ENCODE measurements around the gene TTC24. TPM values are rescaled to one million over a fixed set of nuclear protein-coding genes. Genes with fewer than 3 reads are reported as not detected.

TTC24 gene
- total and polyA plus RNA-seq, 7 experiments from 2014 or later, result 0.97 to 10.2 (median 3.2) TPM

- POLR2A ChIA-PET, result no interaction called here
- peaks cover 0 to 21% of the 10 kb centered on the region in 2 donors for H3K27me3 ChIP-seq (ENCODE audit: control insufficient read depth in 2 of 2, insufficient read depth in 2 of 2, low read length in 2 of 2)
- Mint-ChIP-seq H3K36me3 (no peaks in the 10 kb centered on the region), H3K27me3 (peaks cover 50 to 80% (median 63%) of the 10 kb centered on the region in 5 donors), H3K9me3 (no peaks in the 10 kb centered on the region), H3K4me3 (no peak overlapping the region), H3K27ac (no peak overlapping the region), H3K4me1 (peaks cover 0 to 9% (median 5%) of the 10 kb centered on the region in 7 donors)
- H3K4me3 ChIP-seq (ENCODE audit: low read length), result no peak overlapping the region
- peaks cover 0 to 6% of the 10 kb centered on the region in 2 donors for H3K4me1 ChIP-seq (ENCODE audit: control insufficient read depth in 2 of 2, insufficient read depth in 2 of 2, low read length in 2 of 2)
- no peak for DNase-seq
- H3K9me3 ChIP-seq (ENCODE audit: control insufficient read depth in 2 of 3, low read length in 3 of 3), result no peaks in the 10 kb centered on the region
- H3K36me3 ChIP-seq (ENCODE audit: control insufficient read depth in 2 of 3, insufficient read depth in 3 of 3, low read length in 3 of 3), result no peaks in the 10 kb centered on the region
- intact Hi-C loops (cut with micrococcal nuclease), result no loop called here
- ATAC-seq, result no peak
- CTCF ChIA-PET, result interaction anchor here (1.0 to 1.4 kb wide), 6 partner anchors 11 to 234 kb away, joined by 3 to 6 read pairs (median 4); no protein-coding TSS in a partner anchor
- no peak overlapping the region for H3K27ac ChIP-seq (ENCODE audit: low read depth, low read length)
Measured at GRCh38 chr1:156619582-156619955, 40.0 kb downstream of the TTC24 start.

- peaks cover 59 to 77% (median 60%) of the 10 kb centered on the region in 5 donors for H3K27me3 Mint-ChIP-seq
- H3K4me3 ChIP-seq (ENCODE audit: low read length), result no peak overlapping the region
- peaks cover 0 to 1% (median 0%) of the 10 kb centered on the region in 11 donors for H3K9me3 Mint-ChIP-seq
- intact Hi-C loops (cut with micrococcal nuclease), result no loop called here
- no peak for ATAC-seq
- no peaks in the 10 kb centered on the region for H3K9me3 ChIP-seq (ENCODE audit: control insufficient read depth in 2 of 3, low read length in 3 of 3)
- H3K27me3 ChIP-seq (ENCODE audit: control insufficient read depth in 2 of 2, insufficient read depth in 2 of 2, low read length in 2 of 2), result peaks cover 8 to 36% of the 10 kb centered on the region in 2 donors
- H3K4me1 Mint-ChIP-seq, result peaks cover 7 to 16% (median 12%) of the 10 kb centered on the region in 7 donors
- peaks cover 9 to 15% of the 10 kb centered on the region in 2 donors for H3K4me1 ChIP-seq (ENCODE audit: control insufficient read depth in 2 of 2, insufficient read depth in 2 of 2, low read length in 2 of 2)
- CTCF ChIA-PET, result interaction anchor here (0.6 to 1.2 kb wide), 3 partner anchors 26 to 267 kb away, joined by 3 read pairs; no protein-coding TSS in a partner anchor
- H3K27ac ChIP-seq (ENCODE audit: low read depth, low read length), result no peak overlapping the region
- H3K36me3 ChIP-seq (ENCODE audit: control insufficient read depth in 2 of 3, insufficient read depth in 3 of 3, low read length in 3 of 3), result no peaks in the 10 kb centered on the region
- H3K4me3 Mint-ChIP-seq, result peak overlapping the region in 9 of 10 donors; percentile 11 to 85 (median 43)
- H3K27ac Mint-ChIP-seq, result peak overlapping the region in 1 of 9 donors; percentile 37
- no peak for DNase-seq
- POLR2A ChIA-PET, result interaction anchor here (0.6 kb wide), 1 partner anchor 1207 kb away, joined by 3 read pairs; no protein-coding TSS in a partner anchor
- H3K36me3 Mint-ChIP-seq, result no peaks in the 10 kb centered on the region
Measured at GRCh38 chr1:156622581-156623297, 43.2 kb downstream of the TTC24 start.

DNA sequence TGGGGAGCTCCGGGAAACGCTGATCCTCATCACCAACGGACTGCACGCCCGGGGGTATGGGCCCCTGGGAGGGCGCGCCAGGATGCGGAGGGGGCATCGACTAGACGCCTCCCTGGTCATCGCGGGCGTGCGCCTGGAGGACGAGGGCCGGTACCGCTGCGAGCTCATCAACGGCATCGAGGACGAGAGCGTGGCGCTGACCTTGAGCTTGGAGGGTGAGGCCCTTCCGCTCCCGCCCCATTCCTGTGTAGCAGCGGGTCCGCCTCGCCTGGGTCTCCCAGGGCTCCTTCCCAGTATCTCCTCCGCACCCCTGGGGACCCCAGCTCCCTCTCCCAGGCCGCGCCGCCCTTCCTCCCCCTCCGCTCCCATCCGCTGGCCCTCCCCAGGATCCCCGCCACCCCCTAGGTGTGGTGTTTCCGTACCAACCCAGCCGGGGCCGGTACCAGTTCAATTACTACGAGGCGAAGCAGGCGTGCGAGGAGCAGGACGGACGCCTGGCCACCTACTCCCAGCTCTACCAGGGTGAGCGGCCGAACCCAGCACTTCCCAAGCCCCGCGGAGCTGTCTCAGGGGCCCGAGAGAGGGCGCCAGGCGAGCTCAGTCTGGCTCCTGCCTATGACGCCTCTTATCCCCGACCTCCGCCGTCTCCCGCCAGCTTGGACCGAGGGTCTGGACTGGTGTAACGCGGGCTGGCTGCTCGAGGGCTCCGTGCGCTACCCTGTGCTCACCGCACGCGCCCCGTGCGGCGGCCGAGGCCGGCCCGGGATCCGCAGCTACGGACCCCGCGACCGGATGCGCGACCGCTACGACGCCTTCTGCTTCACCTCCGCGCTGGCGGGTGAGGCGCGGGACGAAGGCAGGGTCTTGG is 44.7 kb downstream of the TTC24 start:
- H3K27ac ChIP-seq (ENCODE audit: low read depth, low read length), result no peak overlapping the region
- ATAC-seq (peak; percentile 63), DNase-seq (peak in 5 of 9 donors; percentile 24 to 49 (median 25))
- ChIA-PET CTCF (interaction anchor here (0.6 to 2.0 kb wide), 18 partner anchors 8 to 264 kb away, joined by 3 to 10 read pairs (median 4); partner anchors contain the start of gene NAXE), POLR2A (interaction anchor here (0.7 to 0.9 kb wide), 3 partner anchors 18 to 41 kb away, joined by 3 read pairs; partner anchors contain the start of gene NAXE)
- Mint-ChIP-seq H3K9me3 (peaks cover 0 to 1% (median 0%) of the 10 kb centered on the region in 11 donors), H3K27ac (no peak overlapping the region), H3K36me3 (no peaks in the 10 kb centered on the region), H3K27me3 (peaks cover 55 to 76% (median 65%) of the 10 kb centered on the region in 5 donors), H3K4me3 (peak overlapping the region; percentile 20 to 85 (median 60)), H3K4me1 (peaks cover 7 to 15% (median 12%) of the 10 kb centered on the region in 7 donors)
- peak overlapping the region; percentile 39 for H3K4me3 ChIP-seq (ENCODE audit: low read length)
- intact Hi-C loops (cut with micrococcal nuclease), result loop anchor here in 1 of 2 donors (1.0 kb wide), 1 partner anchor 102 kb away; no protein-coding TSS in a partner anchor
- peaks cover 8 to 36% of the 10 kb centered on the region in 2 donors for H3K27me3 ChIP-seq (ENCODE audit: control insufficient read depth in 2 of 2, insufficient read depth in 2 of 2, low read length in 2 of 2)
- no peaks in the 10 kb centered on the region for H3K9me3 ChIP-seq (ENCODE audit: control insufficient read depth in 2 of 3, low read length in 3 of 3)
- H3K36me3 ChIP-seq (ENCODE audit: control insufficient read depth in 2 of 3, insufficient read depth in 3 of 3, low read length in 3 of 3), result no peaks in the 10 kb centered on the region
- peaks cover 9 to 15% of the 10 kb centered on the region in 2 donors for H3K4me1 ChIP-seq (ENCODE audit: control insufficient read depth in 2 of 2, insufficient read depth in 2 of 2, low read length in 2 of 2)

- Mint-ChIP-seq H3K27me3 (peaks cover 49 to 73% (median 62%) of the 10 kb centered on the region in 5 donors), H3K27ac (no peak overlapping the region), H3K4me3 (peak overlapping the region in 9 of 10 donors; percentile 16 to 85 (median 66)), H3K36me3 (no peaks in the 10 kb centered on the region), H3K4me1 (peaks cover 7 to 13% (median 11%) of the 10 kb centered on the region in 7 donors), H3K9me3 (peaks cover 0 to 1% (median 0%) of the 10 kb centered on the region in 11 donors)
- peaks cover 8 to 31% of the 10 kb centered on the region in 2 donors for H3K27me3 ChIP-seq (ENCODE audit: control insufficient read depth in 2 of 2, insufficient read depth in 2 of 2, low read length in 2 of 2)
- intact Hi-C loops (cut with micrococcal nuclease), result loop anchor here (1.0 to 5.0 kb wide), 5 partner anchors 53 to 240 kb away; partner anchors contain the start of genes CRABP2 (in 1 of the 2), ISG20L2 (in 1 of the 2) and METTL25B (in 1 of the 2)
- DNase-seq, result peak in 1 of 9 donors; percentile 23
- no peak for ATAC-seq
- H3K36me3 ChIP-seq (ENCODE audit: control insufficient read depth in 2 of 3, insufficient read depth in 3 of 3, low read length in 3 of 3), result no peaks in the 10 kb centered on the region
- peaks cover 9 to 15% of the 10 kb centered on the region in 2 donors for H3K4me1 ChIP-seq (ENCODE audit: control insufficient read depth in 2 of 2, insufficient read depth in 2 of 2, low read length in 2 of 2)
- ChIA-PET CTCF (interaction anchor here (0.7 to 2.0 kb wide), 15 partner anchors 8 to 471 kb away, joined by 3 to 10 read pairs (median 4); partner anchors contain the start of gene NAXE), POLR2A (interaction anchor here (0.7 to 0.9 kb wide), 3 partner anchors 18 to 40 kb away, joined by 3 read pairs; partner anchors contain the start of gene NAXE)
- H3K9me3 ChIP-seq (ENCODE audit: control insufficient read depth in 2 of 3, low read length in 3 of 3), result no peaks in the 10 kb centered on the region
- H3K27ac ChIP-seq (ENCODE audit: low read depth, low read length), result no peak overlapping the region
- peak overlapping the region; percentile 47 for H3K4me3 ChIP-seq (ENCODE audit: low read length)
Measured at GRCh38 chr1:156624814-156625435, 45.4 kb downstream of the TTC24 start.

- intact Hi-C loops (cut with micrococcal nuclease), result loop anchor here (1.0 to 5.0 kb wide), 7 partner anchors 32 to 301 kb away; partner anchors contain the start of genes CRABP2 (in 1 of the 2), ISG20L2 (in 1 of the 2) and METTL25B (in 1 of the 2)
- CTCF ChIA-PET, result interaction anchor here (0.7 to 2.7 kb wide), 10 partner anchors 24 to 470 kb away, joined by 3 to 18 read pairs (median 4); no protein-coding TSS in a partner anchor
- no peak overlapping the region for H3K27ac ChIP-seq (ENCODE audit: low read depth, low read length)
- ATAC-seq (peak; percentile 83), DNase-seq (peak; percentile 51 to 78 (median 65))
- Mint-ChIP-seq H3K27ac (peak overlapping the region in 4 of 9 donors; percentile 8 to 44 (median 21)), H3K36me3 (no peaks in the 10 kb centered on the region), H3K9me3 (peaks cover 0 to 1% (median 0%) of the 10 kb centered on the region in 11 donors), H3K27me3 (peaks cover 46 to 71% (median 59%) of the 10 kb centered on the region in 5 donors), H3K4me3 (peak overlapping the region; percentile 74 to 92 (median 81)), H3K4me1 (peaks cover 7 to 13% (median 11%) of the 10 kb centered on the region in 7 donors)
- peaks cover 8 to 31% of the 10 kb centered on the region in 2 donors for H3K27me3 ChIP-seq (ENCODE audit: control insufficient read depth in 2 of 2, insufficient read depth in 2 of 2, low read length in 2 of 2)
- H3K9me3 ChIP-seq (ENCODE audit: control insufficient read depth in 2 of 3, low read length in 3 of 3), result no peaks in the 10 kb centered on the region
- POLR2A ChIA-PET, result no interaction called here
- H3K4me3 ChIP-seq (ENCODE audit: low read length), result peak overlapping the region; percentile 47
- H3K4me1 ChIP-seq (ENCODE audit: control insufficient read depth in 2 of 2, insufficient read depth in 2 of 2, low read length in 2 of 2), result peaks cover 9 to 15% of the 10 kb centered on the region in 2 donors
- no peaks in the 10 kb centered on the region for H3K36me3 ChIP-seq (ENCODE audit: control insufficient read depth in 2 of 3, insufficient read depth in 3 of 3, low read length in 3 of 3)
Measured at GRCh38 chr1:156625436-156626078, 46.0 kb downstream of the TTC24 start.
